SK-N-SH (cell line): ENCODE results near the gene LCE7A. TPM values are rescaled to one million over a fixed set of nuclear protein-coding genes. Genes with fewer than 3 reads are reported as not detected.

Experiments used
- CTCF ChIA-PET: fragments of 300-600, 350-600 bp; formaldehyde crosslinking; extraction: SDS; loops from one replicate; lab custom pipeline; 2021; lab: Yijun Ruan, JAX
- POLR2A ChIA-PET: fragments of 350-600 bp; sonication (Branson Sonifier 250); formaldehyde crosslinking; extraction: SDS; loops from one replicate; lab custom pipeline; 2020; ENCODE audit warnings: antibody characterized with exemption, inconsistent platforms; lab: Yijun Ruan, JAX
- DNase-seq: peaks from one replicate; pipeline ENCODE4 v3.0.0; 2012
- H2AFZ ChIP-seq: fragments of 200-600 bp; sonication (generic); 2 replicates; pipeline ENCODE4 v1.8.1; 2016; ENCODE audit warnings: antibody characterized with exemption, mild to moderate bottlenecking, low read depth
- H3F3A ChIP-seq: fragments of 200-600 bp; sonication (generic); replicated peaks from 2 replicates; pipeline ENCODE3; 2016; ENCODE audit warnings: antibody characterized with exemption, mild to moderate bottlenecking; ENCODE audit not compliant: insufficient read depth
- H3K27ac ChIP-seq, 2 experiments: fragments of 200-500 bp in 1 of 2; fragments of 200-600 bp in 1 of 2; sonication (Bioruptor generic) in 1 of 2; sonication (generic), shearing (Covaris generic) in 1 of 2; 2 replicates each; pipeline versions ENCODE4 v1.5.1 to v1.6.1; 2014 to 2016; ENCODE audit warnings: low read depth in 2 of 2, inconsistent platforms in 1 of 2, low read length in 1 of 2, mild to moderate bottlenecking in 1 of 2, mixed read lengths in 1 of 2
- H3K27me3 ChIP-seq: fragments of 200-600 bp; sonication (generic), shearing (Covaris generic); 2 replicates; pipeline ENCODE4 v1.6.1; 2016; ENCODE audit warnings: mixed run types; ENCODE audit not compliant: insufficient read depth
- H3K36me3 ChIP-seq, 2 experiments: fragments of 200-500 bp in 1 of 2; fragments of 200-600 bp in 1 of 2; sonication (Bioruptor generic) in 1 of 2; sonication (generic) in 1 of 2; replicated peaks in 1 of 2; 2 replicates each; pipeline versions ENCODE3 to v1.5.1; 2014 to 2016; ENCODE audit warnings: low read length in 1 of 2, mild to moderate bottlenecking in 1 of 2; ENCODE audit not compliant: insufficient read depth in 2 of 2, control insufficient read depth in 1 of 2
- H3K4me1 ChIP-seq, 2 experiments: fragments of 200-500 bp in 1 of 2; fragments of 200-600 bp in 1 of 2; sonication (Bioruptor generic) in 1 of 2; sonication (generic), shearing (Covaris generic) in 1 of 2; 2 replicates each; pipeline versions ENCODE4 v1.5.1 to v1.6.1; 2014 to 2016; ENCODE audit warnings: low read depth in 1 of 2, low read length in 1 of 2, mixed run types in 1 of 2; ENCODE audit not compliant: insufficient read depth in 2 of 2, control insufficient read depth in 1 of 2
- H3K4me2 ChIP-seq: fragments of 200-600 bp; sonication (generic), shearing (Covaris generic); 2 replicates; pipeline ENCODE4 v1.6.1; 2017; ENCODE audit warnings: mixed run types
- H3K4me3 ChIP-seq, 2 experiments: fragments of 200-500 bp in 1 of 2; fragments of 200-600 bp in 1 of 2; sonication (Bioruptor generic) in 1 of 2; sonication (generic), shearing (Covaris generic) in 1 of 2; 2 replicates each; pipeline versions ENCODE4 v1.5.1 to v1.8.1; 2014 to 2016; ENCODE audit warnings: low read depth in 2 of 2, inconsistent platforms in 1 of 2, low read length in 1 of 2, mild to moderate bottlenecking in 1 of 2, mixed read lengths in 1 of 2, moderate library complexity in 1 of 2
- H3K79me2 ChIP-seq: fragments of 200-600 bp; sonication (generic); 2 replicates; pipeline ENCODE4 v1.8.1; 2017; ENCODE audit warnings: mild to moderate bottlenecking; ENCODE audit not compliant: insufficient read depth
- H3K9ac ChIP-seq: fragments of 200-600 bp; sonication (generic); 2 replicates; pipeline ENCODE4 v1.6.1; 2017; ENCODE audit warnings: mixed run types
- H3K9me2 ChIP-seq: fragments of 200-600 bp; sonication (generic); 2 replicates; pipeline ENCODE4 v1.6.1; 2017; ENCODE audit warnings: mixed run types
- H3K9me3 ChIP-seq: fragments of 200-600 bp; sonication (generic); 2 replicates; pipeline ENCODE4 v1.6.1; 2017; ENCODE audit warnings: mixed run types, mild to moderate bottlenecking, moderate library complexity
- H4K20me1 ChIP-seq: fragments of 200-600 bp; sonication (generic); 2 replicates; pipeline ENCODE4 v1.6.1; 2017; ENCODE audit warnings: mild to moderate bottlenecking, mixed run types; ENCODE audit not compliant: insufficient read depth
- CHD2 ChIP-seq: fragments of 150-350 bp; IDR thresholded peaks from 2 replicates; pipeline ENCODE4 v1.6.1; 2018; ENCODE audit warnings: low read length; ENCODE audit not compliant: partially characterized antibody
- EP300 ChIP-seq, 2 experiments: IDR thresholded peaks; 2 replicates each; pipeline versions ENCODE4 v1.4.0 to v1.6.1; 2012; ENCODE audit warnings: borderline replicate concordance in 1 of 2, low read depth in 1 of 2, low read length in 1 of 2
- FOSL2 ChIP-seq: IDR thresholded peaks from 2 replicates; pipeline ENCODE4 v1.4.0; 2012; ENCODE audit warnings: low read depth, mild to moderate bottlenecking, moderate library complexity, borderline replicate concordance
- FOXJ3 ChIP-seq: sonication (generic); formaldehyde crosslinking; IDR thresholded peaks from 2 replicates; pipeline ENCODE4 v1.5.1; 2020; ENCODE audit warnings: mild to moderate bottlenecking, missing genetic modification reagents
- GABPA ChIP-seq: IDR thresholded peaks from 2 replicates; pipeline ENCODE4 v1.4.0; 2012; ENCODE audit warnings: low read depth, mild to moderate bottlenecking
- GATA2 ChIP-seq: sonication (generic); formaldehyde crosslinking; IDR thresholded peaks from 2 replicates; pipeline ENCODE4 v1.5.0; 2020; ENCODE audit warnings: mild to moderate bottlenecking, missing genetic modification reagents
- JUND ChIP-seq: IDR thresholded peaks from 2 replicates; pipeline ENCODE4 v1.4.0; 2012
- NFIC ChIP-seq: IDR thresholded peaks from 2 replicates; pipeline ENCODE4 v1.4.0; 2012; ENCODE audit warnings: borderline replicate concordance
- NRF1 ChIP-seq: IDR thresholded peaks from 2 replicates; pipeline ENCODE4 v1.6.1; 2012; ENCODE audit warnings: low read depth, mild to moderate bottlenecking, low read length
- RAD21 ChIP-seq: IDR thresholded peaks from 2 replicates; pipeline ENCODE4 v1.6.1; 2012; ENCODE audit warnings: mild to moderate bottlenecking, low read length
- RCOR1 ChIP-seq: fragments of 150-350 bp; IDR thresholded peaks from 2 replicates; pipeline ENCODE4 v1.6.1; 2017; ENCODE audit warnings: antibody characterized with exemption, low read length
- RXRA ChIP-seq: IDR thresholded peaks from 2 replicates; pipeline ENCODE4 v1.4.0; 2012; ENCODE audit warnings: low read depth, mild to moderate bottlenecking, borderline replicate concordance
- SIN3A ChIP-seq: IDR thresholded peaks from 2 replicates; pipeline ENCODE4 v1.6.1; 2012; ENCODE audit warnings: low read depth, mild to moderate bottlenecking, low read length, moderate library complexity, borderline replicate concordance
- SMC3 ChIP-seq: IDR thresholded peaks from 2 replicates; pipeline ENCODE4 v1.6.1; 2012; ENCODE audit warnings: low read depth, low read length, improper control_type of control experiment
- TAF1 ChIP-seq: IDR thresholded peaks from 2 replicates; pipeline ENCODE4 v1.6.1; 2012; ENCODE audit warnings: low read depth, mild to moderate bottlenecking, low read length, moderate library complexity, borderline replicate concordance
- YY1 ChIP-seq: IDR thresholded peaks from 2 replicates; pipeline ENCODE4 v1.4.0; 2012; ENCODE audit warnings: low read depth, mild to moderate bottlenecking
- WGBS: methylation state at CpG from one replicate; pipeline ENCODE4 v1.1.6; 2017; ENCODE audit warnings: low lambda C conversion rate; 5-methylcytosine and 5-hydroxymethylcytosine counted together
- polyA plus RNA-seq, 3 experiments: library from polyadenylated mRNA; depleted of rRNA; stranded (reverse); fragments of >200 nt; gene quantifications; 2 replicates each; pipeline ENCODE4 v1.2.3, GENCODE V29; 2012
- TF ChIP-seq, protein P1 (sequence below): fragments of 200-600 bp; sonication (generic); IDR thresholded peaks from 2 replicates; pipeline ENCODE4 v1.6.1; 2017; ENCODE audit warnings: antibody characterized with exemption, mild to moderate bottlenecking, moderate library complexity
- TF ChIP-seq, protein P2 (sequence below): IDR thresholded peaks from 2 replicates; pipeline ENCODE4 v1.4.0; 2012; ENCODE audit warnings: low read depth, borderline replicate concordance

The LCE7A gene
- polyA plus RNA-seq, 1 of the 3 experiments (the other 2 are of a cell fraction) = not detected

DNA sequence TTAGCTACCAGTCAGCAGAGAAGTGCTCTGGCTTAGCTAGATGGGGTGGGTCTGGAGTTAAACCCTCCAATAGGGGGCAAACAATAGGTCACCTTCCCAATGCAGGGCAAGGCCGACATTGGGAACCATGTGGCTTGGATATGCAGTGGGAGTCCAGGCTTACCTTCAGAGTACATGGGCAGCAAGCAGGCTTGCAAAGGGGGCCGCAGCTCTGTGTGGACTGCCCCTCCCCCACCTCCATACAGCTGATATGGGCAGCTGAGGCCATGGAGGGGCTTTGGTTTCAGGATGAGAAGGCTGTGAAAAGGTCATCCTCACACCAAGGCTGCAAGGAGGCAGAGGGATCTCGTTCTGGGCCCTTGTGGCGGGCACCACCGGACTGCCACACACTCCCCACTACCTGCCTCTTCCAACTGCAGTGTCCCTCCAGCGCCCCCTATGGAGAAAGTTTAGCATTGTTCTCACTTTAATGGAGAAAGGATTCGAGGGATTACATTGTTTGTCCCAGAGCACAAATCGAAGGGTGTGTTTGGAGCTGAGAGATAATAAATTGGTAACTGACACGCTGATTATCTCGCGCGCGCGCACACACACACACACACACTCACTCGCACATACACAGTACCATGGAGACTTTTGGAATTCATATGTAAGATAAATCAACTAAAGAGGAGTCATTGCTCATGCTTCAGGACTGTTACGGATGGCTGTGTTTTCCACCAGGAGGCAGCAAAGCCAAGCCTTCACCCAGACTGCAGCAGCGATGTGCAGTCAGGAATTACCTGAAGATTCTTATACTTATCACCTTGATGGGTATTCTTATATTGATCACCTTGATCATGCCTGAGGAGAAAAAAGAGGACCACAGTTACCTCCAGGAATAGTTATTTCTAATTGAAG lies 11.3 kb downstream of the LCE7A start:
- no peaks in the 10 kb centered on the region for H3K79me2 ChIP-seq
- WGBS = 21% methylated on average over 17 of the region's 17 CpGs
- no peak for TF ChIP-seq TAF1
- peak; percentile 71 for TF ChIP-seq SMC3
- TF ChIP-seq FOXJ3 (CRISPR knock-in tag) = no peak
- no peak for TF ChIP-seq EP300 (IDR thresholded peaks at IDR 0.05; ENCODE audit: borderline replicate concordance in 1 of 2, low read depth in 1 of 2, low read length in 1 of 2)
- TF ChIP-seq SIN3A = no peak
- TF ChIP-seq NFIC = no peak
- TF ChIP-seq GABPA = no peak
- TF ChIP-seq CHD2 = no peak
- no peak for TF ChIP-seq FOSL2
- peak; percentile 61 for TF ChIP-seq RAD21
- no peak for TF ChIP-seq RXRA
- TF ChIP-seq YY1 = no peak
- no peak for TF ChIP-seq JUND
- TF ChIP-seq, protein P1, sequence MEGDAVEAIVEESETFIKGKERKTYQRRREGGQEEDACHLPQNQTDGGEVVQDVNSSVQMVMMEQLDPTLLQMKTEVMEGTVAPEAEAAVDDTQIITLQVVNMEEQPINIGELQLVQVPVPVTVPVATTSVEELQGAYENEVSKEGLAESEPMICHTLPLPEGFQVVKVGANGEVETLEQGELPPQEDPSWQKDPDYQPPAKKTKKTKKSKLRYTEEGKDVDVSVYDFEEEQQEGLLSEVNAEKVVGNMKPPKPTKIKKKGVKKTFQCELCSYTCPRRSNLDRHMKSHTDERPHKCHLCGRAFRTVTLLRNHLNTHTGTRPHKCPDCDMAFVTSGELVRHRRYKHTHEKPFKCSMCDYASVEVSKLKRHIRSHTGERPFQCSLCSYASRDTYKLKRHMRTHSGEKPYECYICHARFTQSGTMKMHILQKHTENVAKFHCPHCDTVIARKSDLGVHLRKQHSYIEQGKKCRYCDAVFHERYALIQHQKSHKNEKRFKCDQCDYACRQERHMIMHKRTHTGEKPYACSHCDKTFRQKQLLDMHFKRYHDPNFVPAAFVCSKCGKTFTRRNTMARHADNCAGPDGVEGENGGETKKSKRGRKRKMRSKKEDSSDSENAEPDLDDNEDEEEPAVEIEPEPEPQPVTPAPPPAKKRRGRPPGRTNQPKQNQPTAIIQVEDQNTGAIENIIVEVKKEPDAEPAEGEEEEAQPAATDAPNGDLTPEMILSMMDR = peak; percentile 86
- TF ChIP-seq RCOR1 = no peak
- TF ChIP-seq NRF1 = no peak
- no peak overlapping the region for H3K27ac ChIP-seq
- no peak for DNase-seq
- H3K9ac ChIP-seq = no peak overlapping the region
- no peaks in the 10 kb centered on the region for H3K9me3 ChIP-seq
- H3K4me2 ChIP-seq = 0 out of 2 replicates have a peak overlapping the region, but pooled peaks have one; percentile 25
- H3F3A ChIP-seq = peaks cover 14% of the 10 kb centered on the region
- H3K9me2 ChIP-seq = no peaks in the 10 kb centered on the region
- peaks cover 0 to 3% of the 10 kb centered on the region in 2 experiments; a peak in 1 of 4 replicates for H3K4me1 ChIP-seq
- no peaks in the 10 kb centered on the region for H4K20me1 ChIP-seq
- no peaks in the 10 kb centered on the region for H3K36me3 ChIP-seq
- H3K27me3 ChIP-seq = no peaks in the 10 kb centered on the region; the same call in 1 of the 2 replicates
- ChIA-PET CTCF (interaction anchor here (0.8 to 2.4 kb wide), 10 partner anchors 10 to 353 kb away, joined by 3 to 21 read pairs (median 5); partner anchors contain the start of gene LCE7A), POLR2A (no interaction called here)
- peak overlapping the region in 1 of 2 experiments; percentile 46; a peak in 1 of 4 replicates for H3K4me3 ChIP-seq
- no peak overlapping the region for H2AFZ ChIP-seq

DNA sequence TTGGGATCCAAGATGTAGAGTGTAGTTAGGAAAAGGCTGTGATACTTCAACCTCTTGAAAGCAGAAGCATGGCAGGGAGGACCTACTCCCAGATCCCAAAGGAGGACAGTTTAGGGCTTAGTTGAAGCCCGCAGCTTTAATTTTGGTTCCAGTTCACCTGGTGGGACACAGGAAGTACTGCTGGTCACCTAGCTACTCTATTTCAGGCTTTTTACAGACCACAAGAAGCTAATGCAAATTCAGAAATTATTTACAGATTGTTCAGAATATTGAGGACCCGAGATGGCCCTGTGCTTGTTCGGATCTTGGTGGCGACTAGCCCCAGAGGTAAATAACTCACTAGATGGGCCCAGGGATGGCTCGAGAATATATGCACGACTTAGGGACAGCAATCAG lies 11.9 kb downstream of the LCE7A start:
- peak overlapping the region; percentile 43 for H2AFZ ChIP-seq
- no peak overlapping the region for H3K27ac ChIP-seq
- H3K27me3 ChIP-seq = no peaks in the 10 kb centered on the region; the same call in 1 of the 2 replicates
- DNase-seq = no peak
- TF ChIP-seq YY1 (no peak), GATA2 (CRISPR knock-in tag) (no peak)
- TF ChIP-seq, protein P2, sequence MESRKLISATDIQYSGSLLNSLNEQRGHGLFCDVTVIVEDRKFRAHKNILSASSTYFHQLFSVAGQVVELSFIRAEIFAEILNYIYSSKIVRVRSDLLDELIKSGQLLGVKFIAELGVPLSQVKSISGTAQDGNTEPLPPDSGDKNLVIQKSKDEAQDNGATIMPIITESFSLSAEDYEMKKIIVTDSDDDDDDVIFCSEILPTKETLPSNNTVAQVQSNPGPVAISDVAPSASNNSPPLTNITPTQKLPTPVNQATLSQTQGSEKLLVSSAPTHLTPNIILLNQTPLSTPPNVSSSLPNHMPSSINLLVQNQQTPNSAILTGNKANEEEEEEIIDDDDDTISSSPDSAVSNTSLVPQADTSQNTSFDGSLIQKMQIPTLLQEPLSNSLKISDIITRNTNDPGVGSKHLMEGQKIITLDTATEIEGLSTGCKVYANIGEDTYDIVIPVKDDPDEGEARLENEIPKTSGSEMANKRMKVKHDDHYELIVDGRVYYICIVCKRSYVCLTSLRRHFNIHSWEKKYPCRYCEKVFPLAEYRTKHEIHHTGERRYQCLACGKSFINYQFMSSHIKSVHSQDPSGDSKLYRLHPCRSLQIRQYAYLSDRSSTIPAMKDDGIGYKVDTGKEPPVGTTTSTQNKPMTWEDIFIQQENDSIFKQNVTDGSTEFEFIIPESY = no peak
- TF ChIP-seq, all 33 proteins: peak for 0
- H4K20me1 ChIP-seq = no peaks in the 10 kb centered on the region
- no peaks in the 10 kb centered on the region for H3K36me3 ChIP-seq
- no peaks in the 10 kb centered on the region for H3K9me2 ChIP-seq
- peaks cover 0 to 3% of the 10 kb centered on the region in 2 experiments; a peak in 1 of 4 replicates for H3K4me1 ChIP-seq
- ChIA-PET CTCF (interaction anchor here (0.8 to 2.4 kb wide), 4 partner anchors 11 to 321 kb away, joined by 3 to 12 read pairs (median 8); partner anchors contain the start of gene LCE7A), POLR2A (no interaction called here)
- no peaks in the 10 kb centered on the region for H3K79me2 ChIP-seq
- H3K4me3 ChIP-seq = no peak overlapping the region
- 0 out of 2 replicates have a peak overlapping the region, but pooled peaks have one; percentile 25 for H3K4me2 ChIP-seq
- 16% methylated on average over 6 of the region's 6 CpGs for WGBS
- H3F3A ChIP-seq = peaks cover 14% of the 10 kb centered on the region
- H3K9me3 ChIP-seq = no peaks in the 10 kb centered on the region
- no peak overlapping the region for H3K9ac ChIP-seq
